CD4-positive, alpha-beta memory T cell (primary cell): ENCODE measurements around the gene RBBP5. TPM values are rescaled to one million over a fixed set of nuclear protein-coding genes. Genes with fewer than 3 reads are reported as not detected.

Experiments used
- CTCF ChIA-PET: fragments of 350-600 bp; sonication (Branson Sonifier 250); formaldehyde crosslinking; loops from one replicate; lab custom pipeline; 2021; ENCODE audit warnings: inconsistent platforms; ENCODE audit not compliant: partially characterized antibody; lab: Charles Lee
- POLR2A ChIA-PET: fragments of 350-600 bp; sonication (Branson Sonifier 250); formaldehyde crosslinking; loops from one replicate; lab custom pipeline; 2021; ENCODE audit not compliant: partially characterized antibody; lab: Charles Lee
- DNase-seq, 5 donors: peaks; one replicate each; pipeline versions ENCODE4 v3.0.0 to v3.0.0-alpha.2; 2020 to 2022; ENCODE audit warnings: mixed read lengths in 1 of 5
- H3K27ac ChIP-seq: one replicate; pipeline ENCODE4 v1.7.0; 2013; ENCODE audit warnings: low read depth, low read length
- H3K27me3 ChIP-seq: 2 replicates; pipeline ENCODE4 v1.7.0; 2013; ENCODE audit warnings: mild to moderate bottlenecking, low read length, moderate library complexity; ENCODE audit not compliant: insufficient read depth
- H3K36me3 ChIP-seq: 2 replicates; pipeline ENCODE4 v1.7.0; 2013; ENCODE audit warnings: mild to moderate bottlenecking, low read length, moderate library complexity; ENCODE audit not compliant: insufficient read depth
- H3K4me1 ChIP-seq: 2 replicates; pipeline ENCODE4 v1.7.0; 2013; ENCODE audit warnings: mild to moderate bottlenecking, low read length, moderate library complexity; ENCODE audit not compliant: insufficient read depth
- H3K4me3 ChIP-seq, 2 donors: one replicate each; pipeline ENCODE4 v1.7.0; 2013; ENCODE audit warnings: low read length in 2 of 2, mild to moderate bottlenecking in 1 of 2
- H3K9me3 ChIP-seq, 2 donors: one replicate each; pipeline ENCODE4 v1.7.0; 2013; ENCODE audit warnings: low read length in 2 of 2, control low read depth in 1 of 2; ENCODE audit not compliant: control insufficient read depth in 1 of 2
- H3K27ac Mint-ChIP-seq, 7 donors: one replicate each; pipeline ENCODE4 v1.8.0; 2020 to 2021; ENCODE audit warnings: mixed read lengths in 7 of 7, mild to moderate bottlenecking in 6 of 7, inconsistent platforms in 3 of 7, moderate library complexity in 3 of 7
- H3K27me3 Mint-ChIP-seq, 2 donors: one replicate each; pipeline ENCODE4 v1.8.0; 2020 to 2021; ENCODE audit warnings: mixed read lengths in 2 of 2
- H3K36me3 Mint-ChIP-seq, 2 donors: one replicate each; pipeline ENCODE4 v1.8.0; 2020 to 2021; ENCODE audit warnings: mixed read lengths in 2 of 2, inconsistent platforms in 1 of 2, mild to moderate bottlenecking in 1 of 2
- H3K4me1 Mint-ChIP-seq, 4 donors: one replicate each; pipeline ENCODE4 v1.8.0; 2020 to 2021; ENCODE audit warnings: mixed read lengths in 4 of 4, mild to moderate bottlenecking in 1 of 4
- H3K4me3 Mint-ChIP-seq, 8 donors: one replicate each; pipeline ENCODE4 v1.8.0; 2020 to 2021; ENCODE audit warnings: mixed read lengths in 8 of 8, mild to moderate bottlenecking in 7 of 8, moderate library complexity in 6 of 8, inconsistent platforms in 3 of 8
- H3K9me3 Mint-ChIP-seq, 8 donors: one replicate each; pipeline ENCODE4 v1.8.0; 2020 to 2021; ENCODE audit warnings: mixed read lengths in 8 of 8, mild to moderate bottlenecking in 5 of 8, inconsistent platforms in 3 of 8, moderate library complexity in 1 of 8
- intact Hi-C: fragments of 100-400 bp; cut with micrococcal nuclease; formaldehyde crosslinking; loops from one replicate; pipeline ENCODE4 v1.15.1; 2023
- polyA plus RNA-seq, 2 donors: library from polyadenylated mRNA; unstranded; fragments of 300-500 nt; fragmentation: Illumina TruSeq; gene quantifications; one replicate each; pipeline ENCODE4 v1.2.3, GENCODE V29; 2021
- total RNA-seq, 2 experiments: library from RNA; stranded (reverse); gene quantifications; one replicate each; pipeline ENCODE4 v1.2.3, GENCODE V29; 2021

RBBP5 gene
- total and polyA plus RNA-seq, 4 experiments from 2014 or later = 16.8 to 32.9 (median 26.8) TPM

DNA sequence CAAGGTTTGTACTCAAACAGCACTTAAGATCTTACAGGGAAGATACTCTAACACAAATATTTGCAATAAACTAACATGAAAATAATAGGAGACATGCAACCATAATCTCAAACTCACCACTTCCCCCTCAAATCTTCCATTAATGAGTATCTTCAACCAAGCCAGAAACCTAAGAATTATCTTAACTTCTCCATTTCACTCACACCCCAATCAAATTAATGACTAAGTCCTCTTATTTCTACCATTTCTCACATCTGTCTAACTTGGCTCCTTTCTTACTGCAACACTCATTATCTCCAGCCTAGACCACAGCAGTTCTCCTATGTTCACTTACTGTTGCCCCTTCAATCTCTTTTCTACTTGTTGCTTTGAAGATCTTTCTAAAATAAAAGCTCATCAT is 10.4 kb downstream of the RBBP5 start:
- H3K27ac ChIP-seq = no peak overlapping the region
- H3K4me1 Mint-ChIP-seq = peaks cover 14 to 27% (median 19%) of the 10 kb centered on the region in 4 donors
- intact Hi-C loops = no loop called here

DNA sequence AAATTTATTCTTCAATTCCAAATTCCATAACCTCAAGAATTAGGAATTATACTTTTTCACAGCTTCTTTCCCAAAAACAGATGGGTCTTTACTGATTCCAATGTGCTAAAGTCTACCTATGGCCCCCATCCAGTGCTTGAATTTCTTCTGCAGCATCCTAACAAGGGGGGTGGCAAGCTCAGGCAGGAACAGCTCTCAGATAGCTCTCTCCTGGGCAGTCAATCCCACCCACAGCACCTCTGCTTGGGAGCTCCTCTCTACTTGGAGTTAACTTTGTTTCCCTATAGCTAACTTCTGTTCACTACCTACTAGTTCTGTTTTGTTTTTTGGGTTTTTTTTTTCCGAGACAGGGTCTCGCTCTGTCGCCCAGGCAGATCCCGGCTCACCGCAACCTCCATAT is 12.1 kb downstream of the RBBP5 start:
- intact Hi-C loops = no loop called here
- CTCF ChIA-PET = interaction anchor here (0.7 to 2.5 kb wide), 8 partner anchors 12 to 148 kb away, joined by 3 to 12 read pairs (median 3); partner anchors contain the start of gene RBBP5
- no peak for DNase-seq
- no peak overlapping the region for H3K27ac Mint-ChIP-seq
- no peak overlapping the region for H3K4me3 ChIP-seq
- no peak overlapping the region for H3K27ac ChIP-seq
- peaks cover 10 to 22% (median 19%) of the 10 kb centered on the region in 4 donors for H3K4me1 Mint-ChIP-seq
- H3K27me3 Mint-ChIP-seq = no peaks in the 10 kb centered on the region
- no peaks in the 10 kb centered on the region for H3K9me3 Mint-ChIP-seq
- no peaks in the 10 kb centered on the region for H3K27me3 ChIP-seq
- peaks cover 37% of the 10 kb centered on the region for H3K36me3 ChIP-seq
- H3K4me1 ChIP-seq = no peaks in the 10 kb centered on the region
- peaks cover 33 to 67% of the 10 kb centered on the region in 2 donors for H3K36me3 Mint-ChIP-seq
- no peak overlapping the region for H3K4me3 Mint-ChIP-seq
- POLR2A ChIA-PET = interaction anchor here (0.8 kb wide), 1 partner anchor 10 kb away, joined by 3 read pairs; no protein-coding TSS in a partner anchor
- H3K9me3 ChIP-seq = no peaks in the 10 kb centered on the region

More for the DNA sequence above, 10.4 kb downstream of the RBBP5 start:
- Mint-ChIP-seq H3K9me3 (no peaks in the 10 kb centered on the region), H3K27ac (peak overlapping the region in 1 of 7 donors; percentile 11), H3K27me3 (no peaks in the 10 kb centered on the region), H3K36me3 (peaks cover 25 to 62% of the 10 kb centered on the region in 2 donors), H3K4me3 (peak overlapping the region in 1 of 8 donors; percentile 4)
- Histone ChIP-seq H3K36me3 (peaks cover 26% of the 10 kb centered on the region), H3K4me3 (no peak overlapping the region), H3K27me3 (no peaks in the 10 kb centered on the region), H3K4me1 (peaks cover 6% of the 10 kb centered on the region), H3K9me3 (no peaks in the 10 kb centered on the region)
- ChIA-PET POLR2A (interaction anchor here (1.2 kb wide), 1 partner anchor 10 kb away, joined by 7 read pairs; the partner anchor contains the start of gene RBBP5), CTCF (no interaction called here)
- DNase-seq = no peak

DNA sequence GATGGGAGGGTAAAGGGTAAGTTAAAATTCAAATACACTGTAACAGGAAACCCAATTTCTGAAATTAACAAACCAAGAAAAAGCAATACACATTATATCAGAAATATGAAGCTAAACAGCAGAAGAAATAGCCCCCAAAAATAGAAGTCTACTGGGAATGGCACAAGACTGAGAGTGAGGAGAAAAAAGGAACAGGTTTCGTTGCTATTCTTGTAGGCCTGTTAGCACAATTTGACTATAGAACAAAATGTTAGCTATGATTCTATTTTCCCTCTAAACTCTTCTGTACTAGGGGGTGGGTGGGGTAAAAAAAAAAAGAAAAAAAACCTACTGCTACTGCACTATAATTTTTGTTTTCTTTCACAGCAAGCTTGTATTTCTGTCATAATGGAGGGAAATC is 12.5 kb downstream of the RBBP5 start:
- ChIA-PET POLR2A (interaction anchor here (0.8 kb wide), 1 partner anchor 11 kb away, joined by 3 read pairs; no protein-coding TSS in a partner anchor), CTCF (interaction anchor here (0.8 to 2.5 kb wide), 7 partner anchors 12 to 148 kb away, joined by 3 to 12 read pairs (median 3); partner anchors contain the start of gene RBBP5)
- Histone ChIP-seq H3K4me3 (no peak overlapping the region), H3K27ac (no peak overlapping the region), H3K9me3 (no peaks in the 10 kb centered on the region), H3K4me1 (no peaks in the 10 kb centered on the region), H3K36me3 (peaks cover 35% of the 10 kb centered on the region), H3K27me3 (no peaks in the 10 kb centered on the region)
- peak overlapping the region in 3 of 7 donors; percentile 5 to 48 (median 20) for H3K27ac Mint-ChIP-seq
- DNase-seq = no peak
- no peak overlapping the region for H3K4me3 Mint-ChIP-seq
- H3K36me3 Mint-ChIP-seq = peaks cover 35 to 68% of the 10 kb centered on the region in 2 donors
- peaks cover 10 to 22% (median 19%) of the 10 kb centered on the region in 4 donors for H3K4me1 Mint-ChIP-seq
- no peaks in the 10 kb centered on the region for H3K27me3 Mint-ChIP-seq
- H3K9me3 Mint-ChIP-seq = no peaks in the 10 kb centered on the region
- intact Hi-C loops = no loop called here

DNA sequence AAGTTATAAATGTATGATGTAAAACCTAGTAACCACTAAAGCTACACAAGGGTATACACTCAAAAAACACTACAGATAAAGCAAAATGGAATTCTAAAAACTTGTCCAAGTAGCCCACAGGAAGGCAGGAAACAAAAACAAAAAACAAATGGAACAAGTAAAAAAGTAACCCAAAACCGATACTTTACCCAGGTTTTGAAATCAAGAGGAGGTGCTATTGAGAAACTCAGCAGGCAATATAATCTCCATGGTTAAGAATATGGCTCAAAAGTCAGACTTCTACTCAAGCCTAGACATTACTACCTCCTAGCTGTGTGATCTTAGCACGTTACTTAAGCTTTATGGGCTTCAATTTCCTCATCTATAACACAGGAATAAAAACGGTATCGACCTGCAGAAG is 13.3 kb downstream of the RBBP5 start:
- no peaks in the 10 kb centered on the region for H3K9me3 ChIP-seq
- H3K4me3 ChIP-seq = no peak overlapping the region
- Mint-ChIP-seq H3K27ac (no peak overlapping the region), H3K36me3 (peaks cover 42 to 69% of the 10 kb centered on the region in 2 donors), H3K9me3 (no peaks in the 10 kb centered on the region), H3K4me1 (peaks cover 10 to 22% (median 19%) of the 10 kb centered on the region in 4 donors), H3K27me3 (no peaks in the 10 kb centered on the region), H3K4me3 (no peak overlapping the region)
- H3K36me3 ChIP-seq = peaks cover 35% of the 10 kb centered on the region
- no peak overlapping the region for H3K27ac ChIP-seq
- intact Hi-C loops = no loop called here
- no peaks in the 10 kb centered on the region for H3K27me3 ChIP-seq
- no peaks in the 10 kb centered on the region for H3K4me1 ChIP-seq
- ChIA-PET CTCF (interaction anchor here (1.3 to 2.5 kb wide), 3 partner anchors 13 to 148 kb away, joined by 3 to 12 read pairs (median 8); partner anchors contain the start of gene RBBP5), POLR2A (interaction anchor here (0.6 kb wide), 1 partner anchor 15 kb away, joined by 6 read pairs; no protein-coding TSS in a partner anchor)
- no peak for DNase-seq

DNA sequence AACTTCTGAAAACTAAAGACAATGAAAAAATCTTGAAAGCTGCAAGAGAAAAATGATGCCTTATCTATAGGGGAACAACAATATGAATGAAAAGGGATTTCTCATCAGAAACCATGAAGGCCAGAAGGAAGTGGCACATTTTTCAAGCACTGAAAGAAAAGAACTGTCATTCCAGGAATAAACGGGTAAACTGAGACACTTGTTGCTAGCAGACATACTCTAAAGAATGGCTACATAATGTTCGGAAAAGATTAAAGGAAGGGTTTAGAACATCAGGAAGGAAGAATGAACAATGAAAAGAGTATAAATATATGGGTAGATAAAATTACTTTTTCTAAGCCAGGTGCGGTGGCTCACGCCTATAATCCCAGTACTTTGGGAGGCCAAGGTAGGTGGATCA is 14.5 kb downstream of the RBBP5 start:
- ChIA-PET CTCF (no interaction called here), POLR2A (no interaction called here)
- peaks cover 10 to 22% (median 18%) of the 10 kb centered on the region in 4 donors for H3K4me1 Mint-ChIP-seq
- intact Hi-C loops = no loop called here
- H3K27ac ChIP-seq = no peak overlapping the region
- H3K4me3 ChIP-seq = no peak overlapping the region
- no peak overlapping the region for H3K4me3 Mint-ChIP-seq
- H3K27me3 Mint-ChIP-seq = no peaks in the 10 kb centered on the region
- H3K36me3 Mint-ChIP-seq = peaks cover 44 to 74% of the 10 kb centered on the region in 2 donors
- DNase-seq = no peak
- H3K4me1 ChIP-seq = no peaks in the 10 kb centered on the region
- H3K27ac Mint-ChIP-seq = no peak overlapping the region
- peaks cover 42% of the 10 kb centered on the region for H3K36me3 ChIP-seq
- no peaks in the 10 kb centered on the region for H3K9me3 ChIP-seq
- H3K27me3 ChIP-seq = no peaks in the 10 kb centered on the region
- no peaks in the 10 kb centered on the region for H3K9me3 Mint-ChIP-seq

DNA sequence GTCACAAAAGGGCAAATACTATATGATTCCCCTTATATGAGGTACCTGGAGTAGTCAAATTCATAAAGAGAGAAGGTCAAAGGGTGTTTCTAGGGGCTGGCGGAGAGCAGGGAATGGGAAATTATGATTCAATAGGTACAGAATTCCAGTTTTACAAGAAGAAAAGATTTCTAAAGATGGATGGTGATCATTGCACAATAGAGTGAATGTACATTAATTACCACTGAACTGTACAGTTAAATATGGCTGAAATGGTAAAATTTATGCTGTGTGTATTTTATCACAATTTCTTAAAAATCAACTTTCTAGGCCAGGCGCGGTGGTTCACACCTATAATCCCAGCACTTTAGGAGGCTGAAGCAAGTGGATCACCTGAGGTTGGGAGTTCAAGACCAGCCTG is 19.4 kb downstream of the RBBP5 start:
- intact Hi-C loops = no loop called here
- DNase-seq = no peak
- H3K9me3 ChIP-seq = no peaks in the 10 kb centered on the region
- Mint-ChIP-seq H3K4me1 (peaks cover 5 to 17% (median 7%) of the 10 kb centered on the region in 4 donors), H3K36me3 (peaks cover 70 to 91% of the 10 kb centered on the region in 2 donors), H3K9me3 (no peaks in the 10 kb centered on the region), H3K27me3 (no peaks in the 10 kb centered on the region), H3K27ac (peak overlapping the region in 1 of 7 donors; percentile 15), H3K4me3 (no peak overlapping the region)
- H3K27ac ChIP-seq = no peak overlapping the region
- no peaks in the 10 kb centered on the region for H3K4me1 ChIP-seq
- CTCF ChIA-PET = no interaction called here
- H3K4me3 ChIP-seq = no peak overlapping the region
- peaks cover 82% of the 10 kb centered on the region for H3K36me3 ChIP-seq
- no peaks in the 10 kb centered on the region for H3K27me3 ChIP-seq
- POLR2A ChIA-PET = no interaction called here

DNA sequence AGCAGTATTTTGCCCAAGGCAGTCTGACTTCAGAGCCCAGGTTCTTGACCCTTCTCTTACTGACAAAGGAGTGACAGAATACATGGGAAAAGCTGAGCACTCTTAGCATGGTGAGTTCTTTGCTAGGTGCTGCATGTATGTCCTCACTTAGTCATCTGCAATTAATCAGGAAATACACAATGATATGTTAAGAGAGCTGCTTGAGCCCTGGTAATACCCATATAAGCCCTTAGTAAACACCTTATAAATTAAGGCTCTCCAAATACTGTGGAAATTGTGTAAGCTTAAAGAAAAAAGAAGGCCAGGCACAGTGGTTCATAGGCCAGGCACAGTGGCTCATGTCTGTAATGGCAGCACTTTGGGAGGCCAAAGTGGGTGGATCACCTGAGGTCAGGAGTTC is 23.5 kb downstream of the RBBP5 start:
- Histone ChIP-seq H3K9me3 (no peaks in the 10 kb centered on the region), H3K27me3 (no peaks in the 10 kb centered on the region), H3K4me1 (no peaks in the 10 kb centered on the region), H3K36me3 (peaks cover 90% of the 10 kb centered on the region), H3K27ac (no peak overlapping the region), H3K4me3 (no peak overlapping the region)
- Mint-ChIP-seq H3K9me3 (peaks cover 0 to 2% (median 0%) of the 10 kb centered on the region in 8 donors), H3K4me1 (peaks cover 0 to 2% (median 0%) of the 10 kb centered on the region in 4 donors), H3K36me3 (peaks cover 74 to 90% of the 10 kb centered on the region in 2 donors), H3K27me3 (no peaks in the 10 kb centered on the region), H3K27ac (no peak overlapping the region), H3K4me3 (no peak overlapping the region)
- intact Hi-C loops = no loop called here
- CTCF ChIA-PET = no interaction called here
- POLR2A ChIA-PET = no interaction called here
- DNase-seq = no peak
